Measurements from ENCODE around the gene XXYLT1. TPM values are rescaled to one million over a fixed set of nuclear protein-coding genes. Genes with fewer than 3 reads are reported as not detected.
A peak's percentile ranks its signal among the peaks of the same experiment; 100 is the strongest.

XXYLT1 gene
- total RNA-seq, 1 donor from 2014 or later = 41.1 TPM

- no peaks in the 10 kb centered on the region for H3K9me3 Mint-ChIP-seq
- DNase-seq (ENCODE audit: low read depth, low spot score) = no peak
- peak overlapping the region; percentile 23 for H3K4me3 Mint-ChIP-seq
- peaks cover 3% of the 10 kb centered on the region for H3K36me3 Mint-ChIP-seq (ENCODE audit: low read depth)
- peak overlapping the region; percentile 58 for H3K27ac Mint-ChIP-seq (ENCODE audit: unreplicated experiment)
- TF ChIP-seq, protein P1, sequence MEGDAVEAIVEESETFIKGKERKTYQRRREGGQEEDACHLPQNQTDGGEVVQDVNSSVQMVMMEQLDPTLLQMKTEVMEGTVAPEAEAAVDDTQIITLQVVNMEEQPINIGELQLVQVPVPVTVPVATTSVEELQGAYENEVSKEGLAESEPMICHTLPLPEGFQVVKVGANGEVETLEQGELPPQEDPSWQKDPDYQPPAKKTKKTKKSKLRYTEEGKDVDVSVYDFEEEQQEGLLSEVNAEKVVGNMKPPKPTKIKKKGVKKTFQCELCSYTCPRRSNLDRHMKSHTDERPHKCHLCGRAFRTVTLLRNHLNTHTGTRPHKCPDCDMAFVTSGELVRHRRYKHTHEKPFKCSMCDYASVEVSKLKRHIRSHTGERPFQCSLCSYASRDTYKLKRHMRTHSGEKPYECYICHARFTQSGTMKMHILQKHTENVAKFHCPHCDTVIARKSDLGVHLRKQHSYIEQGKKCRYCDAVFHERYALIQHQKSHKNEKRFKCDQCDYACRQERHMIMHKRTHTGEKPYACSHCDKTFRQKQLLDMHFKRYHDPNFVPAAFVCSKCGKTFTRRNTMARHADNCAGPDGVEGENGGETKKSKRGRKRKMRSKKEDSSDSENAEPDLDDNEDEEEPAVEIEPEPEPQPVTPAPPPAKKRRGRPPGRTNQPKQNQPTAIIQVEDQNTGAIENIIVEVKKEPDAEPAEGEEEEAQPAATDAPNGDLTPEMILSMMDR (conservative IDR thresholded peaks at IDR 0.05) = no peak
- H3K27me3 Mint-ChIP-seq (ENCODE audit: low read depth) = peaks cover 3% of the 10 kb centered on the region
- peaks cover 70% of the 10 kb centered on the region for H3K4me1 Mint-ChIP-seq
These were observed 116.0 kb downstream of the XXYLT1 start for GRCh38 chr3:195154793-195155535.

DNA sequence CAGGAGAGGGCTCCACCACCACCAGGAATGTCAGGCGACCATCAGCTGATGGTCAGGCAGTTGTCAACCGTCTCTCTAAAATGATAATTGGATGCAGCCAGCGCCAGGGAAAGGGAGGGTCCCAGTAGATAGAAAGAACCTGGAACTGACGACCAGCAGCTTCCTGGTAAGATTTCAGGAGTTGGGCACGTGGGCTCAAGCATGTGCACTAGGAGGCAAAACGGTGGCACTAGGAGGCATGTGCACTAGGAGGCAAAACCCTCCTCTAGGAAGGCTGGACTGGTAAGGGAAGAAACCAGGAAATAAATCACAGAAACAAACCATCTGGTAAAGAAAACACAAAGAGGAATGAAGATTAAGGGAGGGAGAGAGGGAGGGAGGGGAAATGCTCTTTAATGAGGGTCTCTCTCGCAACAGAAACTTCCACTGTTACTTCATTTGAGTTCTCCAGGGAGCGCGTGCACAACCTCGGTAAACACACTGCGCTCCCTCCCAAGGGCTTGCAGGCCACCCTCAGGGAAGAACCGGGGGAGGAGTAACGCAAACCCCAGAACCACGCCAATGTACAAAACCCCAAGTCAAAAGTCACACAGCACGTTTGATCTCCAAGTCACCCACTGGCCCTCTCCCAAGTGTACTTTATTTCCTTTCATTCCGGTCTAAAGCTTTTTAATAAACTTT is 116.7 kb downstream of the XXYLT1 start:
- Mint-ChIP-seq H3K27ac (ENCODE audit: unreplicated experiment) (peak overlapping the region; percentile 68), H3K4me3 (no peak overlapping the region), H3K4me1 (peaks cover 72% of the 10 kb centered on the region), H3K9me3 (no peaks in the 10 kb centered on the region), H3K27me3 (ENCODE audit: low read depth) (peaks cover 3% of the 10 kb centered on the region), H3K36me3 (ENCODE audit: low read depth) (peaks cover 3% of the 10 kb centered on the region)
- TF ChIP-seq, protein P1 (conservative IDR thresholded peaks at IDR 0.05) = no peak
- no peak for DNase-seq (ENCODE audit: low read depth, low spot score)

DNA sequence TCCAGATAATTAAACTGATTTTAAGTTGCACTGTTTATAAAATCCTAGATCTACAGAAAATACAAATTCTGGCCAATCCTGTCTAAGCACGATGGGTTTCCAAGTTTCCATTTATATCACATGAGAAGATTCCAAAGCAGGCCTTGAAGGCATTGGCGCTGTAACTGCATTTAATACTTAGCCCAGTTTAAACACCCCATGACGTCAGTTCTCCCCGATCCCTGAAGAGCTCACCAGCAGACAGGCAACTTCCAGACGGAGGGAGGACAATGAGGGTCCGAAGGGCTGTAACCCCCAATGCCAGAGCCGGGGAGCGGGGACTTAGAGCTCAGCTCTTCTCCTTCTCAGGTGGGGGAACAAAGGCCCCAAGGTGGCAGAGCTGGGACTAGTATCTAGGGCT is 117.3 kb downstream of the XXYLT1 start:
- Mint-ChIP-seq H3K9me3 (no peaks in the 10 kb centered on the region), H3K4me3 (no peak overlapping the region), H3K27ac (ENCODE audit: unreplicated experiment) (no peak overlapping the region), H3K36me3 (ENCODE audit: low read depth) (peaks cover 3% of the 10 kb centered on the region), H3K4me1 (peaks cover 74% of the 10 kb centered on the region), H3K27me3 (ENCODE audit: low read depth) (peaks cover 3% of the 10 kb centered on the region)
- no peak for DNase-seq (ENCODE audit: low read depth, low spot score)
- TF ChIP-seq, protein P1 (conservative IDR thresholded peaks at IDR 0.05) = no peak

DNA sequence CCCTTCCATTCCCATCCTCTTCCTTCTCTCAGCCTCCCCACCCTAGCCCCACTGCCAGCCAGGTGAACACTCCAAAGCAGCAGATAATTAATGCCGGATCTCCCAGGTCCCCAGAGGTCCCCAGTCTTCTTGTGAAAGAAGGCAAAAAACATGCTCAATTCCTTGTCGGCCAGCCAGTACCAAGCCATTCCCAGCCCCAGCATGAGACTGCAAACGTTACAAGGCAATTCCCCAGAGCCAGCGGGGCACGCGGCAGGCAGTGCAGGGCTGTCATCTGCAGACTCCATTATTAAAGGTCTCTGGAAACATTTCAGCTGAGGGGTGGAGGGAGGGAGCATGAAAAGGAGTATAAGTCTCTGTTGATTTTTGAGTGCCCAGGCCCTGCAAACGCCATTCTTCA is 117.8 kb downstream of the XXYLT1 start:
- Mint-ChIP-seq H3K4me1 (peaks cover 79% of the 10 kb centered on the region), H3K36me3 (ENCODE audit: low read depth) (peaks cover 3% of the 10 kb centered on the region), H3K9me3 (no peaks in the 10 kb centered on the region), H3K27me3 (ENCODE audit: low read depth) (peaks cover 3% of the 10 kb centered on the region), H3K4me3 (peak overlapping the region; percentile 28), H3K27ac (ENCODE audit: unreplicated experiment) (peak overlapping the region; percentile 88)
- TF ChIP-seq, protein P1 (conservative IDR thresholded peaks at IDR 0.05) = no peak
- no peak for DNase-seq (ENCODE audit: low read depth, low spot score)

- peak overlapping the region; percentile 51 for H3K27ac Mint-ChIP-seq (ENCODE audit: unreplicated experiment)
- H3K36me3 Mint-ChIP-seq (ENCODE audit: low read depth) = peaks cover 3% of the 10 kb centered on the region
- TF ChIP-seq, protein P1 (conservative IDR thresholded peaks at IDR 0.05) = no peak
- no peak for DNase-seq (ENCODE audit: low read depth, low spot score)
- peaks cover 3% of the 10 kb centered on the region for H3K27me3 Mint-ChIP-seq (ENCODE audit: low read depth)
- H3K9me3 Mint-ChIP-seq = no peaks in the 10 kb centered on the region
- no peak overlapping the region for H3K4me3 Mint-ChIP-seq
- peaks cover 75% of the 10 kb centered on the region for H3K4me1 Mint-ChIP-seq
These were observed 119.0 kb downstream of the XXYLT1 start for GRCh38 chr3:195151866-195152541.
